Neural progenitor cell (in vitro differentiated cells): ENCODE results near the gene FBXL20.

Experiments
- CTCF ChIP-seq: fragments of 200-600 bp; sonication (generic); IDR thresholded peaks from 2 replicates; pipeline ENCODE4 v1.5.1; 2017; ENCODE audit warnings: antibody characterized with exemption, mild to moderate bottlenecking
- EZH2 ChIP-seq: fragments of 200-600 bp; sonication (generic); IDR thresholded peaks from 2 replicates; pipeline ENCODE4 v1.6.1; 2017; ENCODE audit warnings: antibody characterized with exemption, mild to moderate bottlenecking, moderate library complexity
- EZH2phosphoT487 ChIP-seq: fragments of 200-600 bp; sonication (generic); IDR thresholded peaks from 2 replicates; pipeline ENCODE4 v1.6.1; 2017; ENCODE audit warnings: antibody characterized with exemption

GRCh38 chr17:39229274-39229913 is 172.0 kb downstream of the FBXL20 start:
- TF ChIP-seq CTCF (no peak), EZH2 (no peak), EZH2phosphoT487 (no peak)
